GM23338 (cell line): Measurements from ENCODE around the gene CDH4. TPM values are rescaled to one million over a fixed set of nuclear protein-coding genes. Genes with fewer than 3 reads are reported as not detected.

Source experiments
- ATAC-seq: fragments of 200-7000 bp; cut with Tn5 transposase; 3 replicates; pipeline ENCODE4 v1.9.1; 2020
- DNase-seq: peaks from one replicate; pipeline ENCODE4 v3.0.0-alpha.2; 2015; ENCODE audit warnings: low spot score
- H2AFZ ChIP-seq: fragments of 200-600 bp; sonication (generic); 2 replicates; pipeline ENCODE4 v1.8.0; 2016; ENCODE audit warnings: antibody characterized with exemption, mild to moderate bottlenecking, moderate library complexity
- H3F3A ChIP-seq: fragments of 200-600 bp; sonication (generic); replicated peaks from 2 replicates; pipeline ENCODE4 v1.8.0; 2017; ENCODE audit warnings: antibody characterized with exemption, mixed run types, low read depth
- H3K27ac ChIP-seq: fragments of 200-600 bp; sonication (generic); 2 replicates; pipeline ENCODE4 v1.6.1; 2016; ENCODE audit warnings: low read depth
- H3K27me3 ChIP-seq: fragments of 200-600 bp; sonication (generic); 2 replicates; pipeline ENCODE4 v1.8.0; 2016; ENCODE audit warnings: mild to moderate bottlenecking, mixed run types, moderate library complexity; ENCODE audit not compliant: insufficient read depth
- H3K36me3 ChIP-seq: fragments of 200-600 bp; sonication (generic); 2 replicates; pipeline ENCODE4 v1.8.0; 2016; ENCODE audit warnings: mild to moderate bottlenecking; ENCODE audit not compliant: insufficient read depth
- H3K4me1 ChIP-seq: fragments of 200-600 bp; sonication (generic); 2 replicates; pipeline ENCODE4 v1.8.0; 2016; ENCODE audit warnings: mild to moderate bottlenecking, moderate library complexity; ENCODE audit not compliant: insufficient read depth
- H3K4me2 ChIP-seq: fragments of 200-600 bp; sonication (generic); 2 replicates; pipeline ENCODE4 v1.7.1; 2017; ENCODE audit warnings: mixed run types
- H3K4me3 ChIP-seq: fragments of 200-600 bp; sonication (generic); 2 replicates; pipeline ENCODE4 v1.6.1; 2016; ENCODE audit warnings: mixed run types
- H3K79me2 ChIP-seq: fragments of 200-600 bp; sonication (generic); replicated peaks from 2 replicates; pipeline ENCODE4 v1.8.0; 2017; ENCODE audit warnings: mild to moderate bottlenecking; ENCODE audit not compliant: insufficient read depth
- H3K9me2 ChIP-seq: fragments of 200-600 bp; sonication (generic); 2 replicates; pipeline ENCODE4 v1.8.0; 2017; ENCODE audit not compliant: insufficient read depth
- H4K20me1 ChIP-seq: fragments of 200-600 bp; sonication (generic); replicated peaks from 2 replicates; pipeline ENCODE4 v1.8.0; 2017; ENCODE audit warnings: mild to moderate bottlenecking; ENCODE audit not compliant: insufficient read depth
- H3K27ac Mint-ChIP-seq: 2 replicates; pipeline ENCODE4 v1.8.0; 2020; ENCODE audit warnings: inconsistent platforms, mild to moderate bottlenecking, moderate library complexity, mixed read lengths
- H3K27me3 Mint-ChIP-seq: 3 replicates; pipeline ENCODE4 v1.8.0; 2022; ENCODE audit warnings: low read depth, mild to moderate bottlenecking, moderate library complexity, mixed read lengths, inconsistent platforms; ENCODE audit not compliant: insufficient read depth, poor library complexity
- H3K36me3 Mint-ChIP-seq: 3 replicates; pipeline ENCODE4 v1.8.0; 2021; ENCODE audit warnings: low read depth, mild to moderate bottlenecking, inconsistent platforms, moderate library complexity, mixed read lengths
- H3K4me1 Mint-ChIP-seq: 3 replicates; pipeline ENCODE4 v1.8.0; 2020; ENCODE audit warnings: mild to moderate bottlenecking, inconsistent platforms, mixed read lengths
- H3K4me3 Mint-ChIP-seq: 3 replicates; pipeline ENCODE4 v1.8.0; 2021; ENCODE audit warnings: moderate library complexity, mild to moderate bottlenecking, inconsistent platforms, mixed read lengths
- H3K9me3 Mint-ChIP-seq: 3 replicates; pipeline ENCODE4 v1.8.0; 2020; ENCODE audit warnings: moderate library complexity, mild to moderate bottlenecking, inconsistent platforms, mixed read lengths
- ETS1 ChIP-seq: IDR thresholded peaks from 2 replicates; pipeline ENCODE4 v1.6.1; 2016; ENCODE audit warnings: antibody characterized with exemption
- EZH2 ChIP-seq: fragments of 200-600 bp; sonication (generic); IDR thresholded peaks from one replicate; pipeline ENCODE4 v1.8.0; 2017; ENCODE audit warnings: antibody characterized with exemption, mild to moderate bottlenecking, low read depth; ENCODE audit not compliant: unreplicated experiment
- JUNB ChIP-seq: IDR thresholded peaks from one replicate; pipeline ENCODE4 v1.6.1; 2016; ENCODE audit warnings: antibody characterized with exemption; ENCODE audit not compliant: unreplicated experiment
- ZNF331 ChIP-seq: fragments of 250-450 bp; sonication (Bioruptor Pico); IDR thresholded peaks from 2 replicates; pipeline ENCODE4 v1.5.0; 2020; ENCODE audit warnings: low read depth, mild to moderate bottlenecking, moderate library complexity
- ZNF462 ChIP-seq: fragments of 250-450 bp; sonication (Bioruptor Pico); IDR thresholded peaks from 2 replicates; pipeline ENCODE4 v1.5.0; 2020; ENCODE audit warnings: mild to moderate bottlenecking, moderate library complexity
- polyA plus RNA-seq: library from polyadenylated mRNA; unstranded; fragments of >200 nt; fragmentation: Nextera tagmentation; extraction: Ambion mirVana; gene quantifications from 2 replicates; pipeline ENCODE4 v1.2.1, GENCODE V29; 2016
- total RNA-seq: library from RNA; depleted of rRNA; stranded (reverse); fragments of >200 nt; shearing (Covaris generic); gene quantifications from 2 replicates; pipeline ENCODE4 v1.2.3, GENCODE V29; 2014

The CDH4 gene
- total and polyA plus RNA-seq, 2 experiments from 2014 or later, result 1.2 to 4.2 TPM

DNA sequence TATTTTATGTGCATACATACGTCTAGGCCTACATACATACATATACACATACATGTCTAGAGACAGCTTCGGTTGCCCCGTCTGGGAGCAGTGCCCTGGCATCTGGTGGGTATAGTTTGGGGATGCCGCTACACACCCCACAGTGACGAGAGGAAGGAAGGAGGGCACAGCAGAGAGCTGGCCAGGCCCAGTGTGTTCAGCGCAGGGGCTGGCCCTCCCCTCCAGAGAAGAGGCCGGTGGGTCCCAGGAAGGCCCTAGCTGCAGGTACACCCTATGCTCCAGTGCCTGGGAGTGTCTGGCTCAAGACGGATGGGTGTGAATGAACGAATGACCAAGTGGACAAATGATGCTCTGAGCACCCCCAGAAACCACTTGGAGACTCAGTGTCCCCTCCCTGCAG lies 284.6 kb downstream of the CDH4 start (continued):
- TF ChIP-seq ZNF462, result no peak

DNA sequence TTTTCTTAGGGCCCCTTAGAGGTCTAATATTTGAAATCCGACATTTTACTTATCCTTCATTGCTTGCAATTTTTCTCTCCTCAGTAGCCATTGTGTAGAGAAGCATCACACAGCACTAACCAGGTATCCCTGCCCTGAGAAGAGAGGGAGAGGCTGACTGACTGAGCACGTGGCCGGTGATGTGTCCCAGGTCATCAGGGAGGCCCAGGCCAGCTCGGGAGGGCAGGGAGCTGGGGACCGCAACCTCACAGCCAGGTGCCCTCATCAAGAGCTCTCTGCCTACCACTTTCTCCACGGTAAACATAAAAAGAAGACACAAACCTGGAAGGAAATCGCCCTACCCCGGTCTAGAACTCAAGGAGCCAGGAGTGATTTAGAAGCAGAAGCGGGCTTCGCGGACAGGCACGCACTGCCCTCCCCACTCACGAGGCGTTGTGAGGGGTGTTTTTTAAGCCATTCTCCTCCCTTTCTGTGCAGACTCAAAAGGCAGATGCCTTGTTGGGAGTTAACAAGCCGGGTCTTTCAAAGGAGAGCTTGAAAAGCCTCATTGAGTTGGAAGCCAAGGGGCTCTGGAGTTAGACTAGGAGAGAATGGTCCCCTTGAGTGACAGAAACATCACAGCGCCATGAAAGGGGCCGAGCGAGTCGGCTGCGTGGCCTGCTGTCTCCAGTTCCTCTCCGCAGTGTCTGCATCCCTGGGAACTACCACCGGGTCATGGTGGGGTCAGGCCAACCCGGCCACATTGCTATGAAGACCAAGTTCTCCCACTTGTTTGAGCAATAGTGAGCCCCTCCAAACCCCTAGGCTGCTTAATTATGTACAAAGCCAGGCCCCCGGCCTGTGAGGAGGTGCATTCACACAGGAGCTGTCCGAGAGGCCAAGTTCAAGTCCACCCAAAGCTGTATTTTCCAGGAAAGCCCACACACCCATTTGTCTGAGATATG lies 285.4 kb downstream of the CDH4 start:
- H3K9me2 ChIP-seq, result no peaks in the 10 kb centered on the region
- no peak overlapping the region for H3K4me3 ChIP-seq
- H3K79me2 ChIP-seq, result no peaks in the 10 kb centered on the region
- H3K27ac ChIP-seq, result no peak overlapping the region
- H3K9me3 Mint-ChIP-seq, result no peaks in the 10 kb centered on the region
- H3K27ac Mint-ChIP-seq, result no peak overlapping the region
- H3K36me3 Mint-ChIP-seq, result no peaks in the 10 kb centered on the region
- H3K4me2 ChIP-seq, result no peak overlapping the region
- H3K4me1 ChIP-seq, result no peaks in the 10 kb centered on the region
- no peaks in the 10 kb centered on the region for H3F3A ChIP-seq
- ATAC-seq (no peak), DNase-seq (no peak)
- no peak for TF ChIP-seq ZNF331 (CRISPR knock-in tag)
- no peak for TF ChIP-seq ETS1
- TF ChIP-seq EZH2, result no peak
- no peak for TF ChIP-seq ZNF462
- no peak for TF ChIP-seq JUNB
- peaks cover 24% of the 10 kb centered on the region for H3K27me3 Mint-ChIP-seq
- no peaks in the 10 kb centered on the region for H3K36me3 ChIP-seq
- no peaks in the 10 kb centered on the region for H4K20me1 ChIP-seq
- H2AFZ ChIP-seq, result no peak overlapping the region
- H3K4me3 Mint-ChIP-seq, result no peak overlapping the region
- no peaks in the 10 kb centered on the region for H3K27me3 ChIP-seq
- H3K4me1 Mint-ChIP-seq, result no peaks in the 10 kb centered on the region; the same call in 2 of the 3 replicates
